ENCODE data around the gene KREMEN1. TPM values are rescaled to one million over a fixed set of nuclear protein-coding genes. Genes with fewer than 3 reads are reported as not detected.

Gene KREMEN1
- total RNA-seq, 1 donor from 2014 or later, result 10.7 TPM

DNA sequence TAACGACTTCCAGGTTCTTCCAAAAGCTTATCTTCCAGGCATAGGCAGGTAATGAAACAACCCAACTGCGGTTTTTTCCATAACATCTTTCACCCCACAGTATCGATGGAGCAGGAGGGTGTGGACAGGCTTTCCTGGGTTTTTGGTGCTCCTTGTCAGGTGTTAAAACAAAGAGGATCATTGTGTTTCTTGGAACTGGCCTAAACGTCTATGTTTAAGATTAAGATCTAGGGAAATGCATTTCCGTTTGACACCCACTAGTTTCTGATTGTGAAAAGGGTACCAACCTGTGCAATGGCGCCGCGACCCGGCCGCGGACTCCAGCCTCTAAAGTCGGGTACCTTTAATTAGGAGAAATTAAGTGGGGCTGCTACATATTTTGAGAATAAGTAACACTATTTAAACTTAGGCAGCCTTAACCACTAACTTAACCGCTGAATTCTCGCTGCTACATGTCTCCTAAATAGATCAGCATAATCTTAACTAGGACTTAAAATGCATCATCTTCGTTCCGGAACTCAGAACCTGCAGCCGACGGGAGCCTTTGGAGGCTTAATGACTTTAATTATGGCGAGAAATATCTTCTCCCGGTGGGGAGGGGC is 42.7 kb upstream of the KREMEN1 start:
- intact Hi-C loops (cut with DNase I), result loop anchor here (1.0 to 5.0 kb wide), 4 partner anchors 21 to 115 kb away; no protein-coding TSS in a partner anchor
- Histone ChIP-seq H3K36me3 (no peaks in the 10 kb centered on the region), H3K27me3 (no peaks in the 10 kb centered on the region), H3K4me1 (peaks cover 16 to 29% of the 10 kb centered on the region in 2 donors), H3K4me3 (peak overlapping the region; percentile 57), H3K9me3 (no peaks in the 10 kb centered on the region), H3K27ac (peak overlapping the region; percentile 92 to 97)
- DNase-seq (ENCODE audit: low spot score in 2 of 2), result no peak
- TF ChIP-seq, protein P1, sequence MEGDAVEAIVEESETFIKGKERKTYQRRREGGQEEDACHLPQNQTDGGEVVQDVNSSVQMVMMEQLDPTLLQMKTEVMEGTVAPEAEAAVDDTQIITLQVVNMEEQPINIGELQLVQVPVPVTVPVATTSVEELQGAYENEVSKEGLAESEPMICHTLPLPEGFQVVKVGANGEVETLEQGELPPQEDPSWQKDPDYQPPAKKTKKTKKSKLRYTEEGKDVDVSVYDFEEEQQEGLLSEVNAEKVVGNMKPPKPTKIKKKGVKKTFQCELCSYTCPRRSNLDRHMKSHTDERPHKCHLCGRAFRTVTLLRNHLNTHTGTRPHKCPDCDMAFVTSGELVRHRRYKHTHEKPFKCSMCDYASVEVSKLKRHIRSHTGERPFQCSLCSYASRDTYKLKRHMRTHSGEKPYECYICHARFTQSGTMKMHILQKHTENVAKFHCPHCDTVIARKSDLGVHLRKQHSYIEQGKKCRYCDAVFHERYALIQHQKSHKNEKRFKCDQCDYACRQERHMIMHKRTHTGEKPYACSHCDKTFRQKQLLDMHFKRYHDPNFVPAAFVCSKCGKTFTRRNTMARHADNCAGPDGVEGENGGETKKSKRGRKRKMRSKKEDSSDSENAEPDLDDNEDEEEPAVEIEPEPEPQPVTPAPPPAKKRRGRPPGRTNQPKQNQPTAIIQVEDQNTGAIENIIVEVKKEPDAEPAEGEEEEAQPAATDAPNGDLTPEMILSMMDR (IDR thresholded peaks at IDR 0.05), result no peak

DNA sequence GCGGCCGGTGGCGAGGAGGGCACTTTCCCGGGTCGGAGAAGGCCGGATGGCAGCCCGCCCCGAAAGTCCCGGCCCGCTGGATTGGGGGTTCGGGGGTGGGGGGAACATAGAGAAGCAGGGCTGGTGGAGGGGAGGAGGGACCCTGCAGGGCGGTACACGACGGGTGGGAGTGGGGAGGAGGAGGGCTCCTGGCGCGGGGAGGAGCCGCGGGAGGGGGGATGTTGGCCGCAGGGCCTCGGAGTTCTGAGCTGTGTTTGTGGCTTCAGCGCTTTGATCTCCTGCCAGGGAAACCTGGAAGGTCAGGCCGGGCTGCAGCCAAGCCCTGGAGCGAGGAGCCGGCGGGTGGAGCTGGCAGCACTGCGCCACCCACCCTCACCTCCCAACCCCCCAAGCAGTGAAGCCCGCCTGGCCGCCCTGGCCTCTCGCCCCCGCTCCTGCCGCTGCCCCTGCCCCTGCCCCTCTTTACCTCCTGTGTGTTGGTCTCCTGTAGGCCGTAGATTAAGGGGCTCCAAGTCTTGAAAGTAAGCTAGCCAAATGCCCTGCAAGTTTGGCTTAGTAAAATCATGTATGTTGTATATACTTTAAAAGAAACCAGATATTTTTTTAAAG is 42.1 kb upstream of the KREMEN1 start:
- intact Hi-C loops (cut with DNase I), result loop anchor here (1.0 to 5.0 kb wide), 6 partner anchors 21 to 289 kb away; partner anchors contain the start of genes CHEK2 and ZNRF3
- H3K36me3 ChIP-seq, result no peaks in the 10 kb centered on the region
- H3K9me3 ChIP-seq, result no peaks in the 10 kb centered on the region
- peak overlapping the region; percentile 92 to 97 for H3K27ac ChIP-seq
- no peaks in the 10 kb centered on the region for H3K27me3 ChIP-seq
- H3K4me3 ChIP-seq, result peak overlapping the region; percentile 57
- H3K4me1 ChIP-seq, result peaks cover 16 to 29% of the 10 kb centered on the region in 2 donors
- TF ChIP-seq, protein P1 (IDR thresholded peaks at IDR 0.05), result no peak
- peak; percentile 39 to 88 for DNase-seq (ENCODE audit: low spot score in 2 of 2)

DNA sequence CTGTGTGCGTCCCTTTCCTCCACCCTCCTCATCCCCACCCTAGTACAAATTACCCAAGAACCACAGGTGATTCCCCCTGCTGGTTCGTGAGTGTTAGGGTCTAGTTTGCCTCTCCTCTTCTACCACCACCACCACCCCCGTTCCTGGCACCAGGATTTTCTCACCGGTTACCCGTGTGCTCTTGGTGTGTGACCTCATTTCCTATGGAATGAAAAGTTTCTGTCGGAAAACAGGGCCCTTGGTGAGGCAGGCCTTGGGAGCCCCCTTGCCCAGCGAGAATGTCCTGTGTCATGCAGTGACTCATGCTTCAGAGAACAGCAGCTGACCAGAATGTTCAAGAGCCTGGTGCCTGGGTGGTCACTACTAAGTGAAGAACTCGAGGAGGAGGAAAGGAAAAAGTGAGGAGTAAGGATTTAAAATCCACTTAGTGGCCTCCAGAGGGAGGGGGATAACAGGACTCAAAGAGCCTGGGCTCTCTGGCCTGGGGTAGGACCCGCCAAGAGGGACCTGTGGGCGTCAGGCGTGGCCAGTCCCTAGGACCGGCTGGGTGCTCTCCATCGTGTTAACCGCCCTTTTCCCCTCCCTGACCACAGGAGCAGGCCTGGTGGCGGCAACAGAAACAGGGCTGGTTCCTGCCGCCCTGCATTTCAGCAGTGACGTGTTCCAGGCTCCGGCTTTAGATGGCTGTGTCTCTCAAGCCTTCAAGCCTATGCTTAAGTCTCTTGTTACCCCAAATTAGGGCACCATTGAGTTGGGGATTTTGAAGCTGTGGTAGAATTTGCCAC is 41.4 kb upstream of the KREMEN1 start:
- H3K4me3 ChIP-seq, result peak overlapping the region; percentile 57
- H3K4me1 ChIP-seq, result peaks cover 16 to 29% of the 10 kb centered on the region in 2 donors
- no peaks in the 10 kb centered on the region for H3K27me3 ChIP-seq
- peak overlapping the region; percentile 92 to 97 for H3K27ac ChIP-seq
- intact Hi-C loops (cut with DNase I), result loop anchor here (1.0 to 5.0 kb wide), 5 partner anchors 55 to 290 kb away; partner anchors contain the start of genes CHEK2 and ZNRF3
- H3K9me3 ChIP-seq, result no peaks in the 10 kb centered on the region
- H3K36me3 ChIP-seq, result no peaks in the 10 kb centered on the region
- peak; percentile 77 to 93 for DNase-seq (ENCODE audit: low spot score in 2 of 2)
- TF ChIP-seq, protein P1 (IDR thresholded peaks at IDR 0.05), result peak in 1 of 3 experiments; percentile 8

DNA sequence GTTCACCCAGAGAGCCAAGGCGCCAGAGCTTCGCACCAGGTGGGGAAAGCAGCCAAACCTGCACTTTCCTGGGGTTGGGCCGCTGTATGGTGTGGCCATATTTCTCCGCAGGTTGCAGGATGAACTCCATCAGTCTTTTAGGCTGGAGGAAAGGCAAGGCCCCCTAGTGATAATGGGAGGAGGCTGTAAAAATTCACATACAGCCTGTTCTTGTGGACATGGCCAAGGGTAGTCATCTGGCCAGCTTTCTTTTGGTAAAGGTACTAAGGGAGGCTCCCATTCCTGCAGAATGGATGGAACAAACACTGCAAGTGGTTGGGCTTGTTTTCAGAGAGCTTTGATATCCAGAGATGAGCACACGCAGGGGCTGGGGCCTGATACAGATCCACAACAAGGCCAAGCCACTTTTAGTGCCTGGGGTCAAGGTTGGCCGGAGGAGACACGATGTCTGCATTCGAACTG is 40.8 kb upstream of the KREMEN1 start:
- Histone ChIP-seq H3K9me3 (no peaks in the 10 kb centered on the region), H3K27me3 (no peaks in the 10 kb centered on the region), H3K4me1 (peaks cover 16 to 29% of the 10 kb centered on the region in 2 donors), H3K4me3 (peak overlapping the region; percentile 18 to 57), H3K36me3 (no peaks in the 10 kb centered on the region), H3K27ac (peak overlapping the region; percentile 92 to 97)
- DNase-seq (ENCODE audit: low spot score in 2 of 2), result no peak
- TF ChIP-seq, protein P1 (IDR thresholded peaks at IDR 0.05), result no peak
- intact Hi-C loops (cut with DNase I), result loop anchor here (5.0 kb wide), 1 partner anchor 80 kb away; no protein-coding TSS in a partner anchor

DNA sequence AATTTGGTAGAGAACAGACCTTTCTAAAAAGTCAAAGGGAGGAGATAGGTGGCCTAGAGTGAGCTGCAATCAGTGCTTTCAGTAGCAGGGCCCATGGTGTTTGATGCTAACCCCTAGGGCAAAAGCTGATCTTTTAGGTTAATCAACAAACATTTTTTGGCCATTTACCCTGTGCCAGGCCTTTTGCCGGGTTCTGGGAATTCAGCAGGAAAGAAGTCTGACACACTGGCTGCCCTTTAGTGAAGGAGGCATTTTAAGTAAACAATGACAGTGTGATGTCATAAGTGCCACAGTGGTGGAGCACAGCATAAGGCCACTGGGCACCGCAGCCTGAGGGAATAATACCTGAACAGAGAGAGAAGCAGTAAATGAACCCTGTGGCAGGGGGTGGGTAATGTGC is 40.3 kb upstream of the KREMEN1 start:
- Histone ChIP-seq H3K4me1 (peaks cover 16 to 29% of the 10 kb centered on the region in 2 donors), H3K27ac (peak overlapping the region; percentile 92 to 97)

More for the DNA sequence above, 40.3 kb upstream of the KREMEN1 start:
- H3K9me3 ChIP-seq, result no peaks in the 10 kb centered on the region
- TF ChIP-seq, protein P1 (IDR thresholded peaks at IDR 0.05), result no peak
- no peak overlapping the region for H3K4me3 ChIP-seq
- H3K36me3 ChIP-seq, result no peaks in the 10 kb centered on the region
- intact Hi-C loops (cut with DNase I), result loop anchor here (5.0 kb wide), 1 partner anchor 80 kb away; no protein-coding TSS in a partner anchor
- no peaks in the 10 kb centered on the region for H3K27me3 ChIP-seq
- DNase-seq (ENCODE audit: low spot score in 2 of 2), result no peak

Data from ascending aorta (tissue), 2 donors.